ENCODE results near the gene CXorf58.

CXorf58 gene

DNA sequence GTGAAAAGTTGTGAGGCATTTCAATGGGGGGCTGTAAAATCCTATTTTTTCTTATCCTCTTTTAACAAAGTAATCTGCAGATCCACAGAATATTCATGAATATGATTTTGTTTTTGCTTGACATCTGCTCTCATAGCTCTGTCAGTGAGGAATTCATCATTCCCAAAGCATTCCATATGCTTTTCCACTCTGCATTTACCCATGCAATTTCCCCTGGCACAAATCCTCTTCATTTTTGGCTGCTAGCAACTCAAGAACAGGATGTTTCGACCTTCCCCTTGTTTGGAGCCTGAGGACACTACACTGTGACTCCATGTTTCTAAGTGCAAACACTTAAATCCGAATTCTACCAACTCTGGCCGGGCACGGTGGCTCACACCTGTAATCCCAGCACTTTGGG, 70.7 kb downstream of the CXorf58 start:
- no peak for DNase-seq (ENCODE audit: low read depth in 1 of 2, low spot score in 1 of 2)
- TF ChIP-seq, protein P1, sequence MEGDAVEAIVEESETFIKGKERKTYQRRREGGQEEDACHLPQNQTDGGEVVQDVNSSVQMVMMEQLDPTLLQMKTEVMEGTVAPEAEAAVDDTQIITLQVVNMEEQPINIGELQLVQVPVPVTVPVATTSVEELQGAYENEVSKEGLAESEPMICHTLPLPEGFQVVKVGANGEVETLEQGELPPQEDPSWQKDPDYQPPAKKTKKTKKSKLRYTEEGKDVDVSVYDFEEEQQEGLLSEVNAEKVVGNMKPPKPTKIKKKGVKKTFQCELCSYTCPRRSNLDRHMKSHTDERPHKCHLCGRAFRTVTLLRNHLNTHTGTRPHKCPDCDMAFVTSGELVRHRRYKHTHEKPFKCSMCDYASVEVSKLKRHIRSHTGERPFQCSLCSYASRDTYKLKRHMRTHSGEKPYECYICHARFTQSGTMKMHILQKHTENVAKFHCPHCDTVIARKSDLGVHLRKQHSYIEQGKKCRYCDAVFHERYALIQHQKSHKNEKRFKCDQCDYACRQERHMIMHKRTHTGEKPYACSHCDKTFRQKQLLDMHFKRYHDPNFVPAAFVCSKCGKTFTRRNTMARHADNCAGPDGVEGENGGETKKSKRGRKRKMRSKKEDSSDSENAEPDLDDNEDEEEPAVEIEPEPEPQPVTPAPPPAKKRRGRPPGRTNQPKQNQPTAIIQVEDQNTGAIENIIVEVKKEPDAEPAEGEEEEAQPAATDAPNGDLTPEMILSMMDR (IDR thresholded peaks at IDR 0.05; ENCODE audit: insufficient read depth, low read length) = no peak
- TF ChIP-seq, protein P2, sequence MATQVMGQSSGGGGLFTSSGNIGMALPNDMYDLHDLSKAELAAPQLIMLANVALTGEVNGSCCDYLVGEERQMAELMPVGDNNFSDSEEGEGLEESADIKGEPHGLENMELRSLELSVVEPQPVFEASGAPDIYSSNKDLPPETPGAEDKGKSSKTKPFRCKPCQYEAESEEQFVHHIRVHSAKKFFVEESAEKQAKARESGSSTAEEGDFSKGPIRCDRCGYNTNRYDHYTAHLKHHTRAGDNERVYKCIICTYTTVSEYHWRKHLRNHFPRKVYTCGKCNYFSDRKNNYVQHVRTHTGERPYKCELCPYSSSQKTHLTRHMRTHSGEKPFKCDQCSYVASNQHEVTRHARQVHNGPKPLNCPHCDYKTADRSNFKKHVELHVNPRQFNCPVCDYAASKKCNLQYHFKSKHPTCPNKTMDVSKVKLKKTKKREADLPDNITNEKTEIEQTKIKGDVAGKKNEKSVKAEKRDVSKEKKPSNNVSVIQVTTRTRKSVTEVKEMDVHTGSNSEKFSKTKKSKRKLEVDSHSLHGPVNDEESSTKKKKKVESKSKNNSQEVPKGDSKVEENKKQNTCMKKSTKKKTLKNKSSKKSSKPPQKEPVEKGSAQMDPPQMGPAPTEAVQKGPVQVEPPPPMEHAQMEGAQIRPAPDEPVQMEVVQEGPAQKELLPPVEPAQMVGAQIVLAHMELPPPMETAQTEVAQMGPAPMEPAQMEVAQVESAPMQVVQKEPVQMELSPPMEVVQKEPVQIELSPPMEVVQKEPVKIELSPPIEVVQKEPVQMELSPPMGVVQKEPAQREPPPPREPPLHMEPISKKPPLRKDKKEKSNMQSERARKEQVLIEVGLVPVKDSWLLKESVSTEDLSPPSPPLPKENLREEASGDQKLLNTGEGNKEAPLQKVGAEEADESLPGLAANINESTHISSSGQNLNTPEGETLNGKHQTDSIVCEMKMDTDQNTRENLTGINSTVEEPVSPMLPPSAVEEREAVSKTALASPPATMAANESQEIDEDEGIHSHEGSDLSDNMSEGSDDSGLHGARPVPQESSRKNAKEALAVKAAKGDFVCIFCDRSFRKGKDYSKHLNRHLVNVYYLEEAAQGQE (IDR thresholded peaks at IDR 0.05; ENCODE audit: insufficient replicate concordance, low read depth) = no peak
- Histone ChIP-seq H3K27me3 (ENCODE audit: insufficient read depth, poor library complexity, severe bottlenecking) (no peaks in the 10 kb centered on the region), H3K4me3 (replicated peaks; ENCODE audit: insufficient read depth, low read length) (no peak overlapping the region), H3K27ac (replicated peaks) (no peak overlapping the region)

DNA sequence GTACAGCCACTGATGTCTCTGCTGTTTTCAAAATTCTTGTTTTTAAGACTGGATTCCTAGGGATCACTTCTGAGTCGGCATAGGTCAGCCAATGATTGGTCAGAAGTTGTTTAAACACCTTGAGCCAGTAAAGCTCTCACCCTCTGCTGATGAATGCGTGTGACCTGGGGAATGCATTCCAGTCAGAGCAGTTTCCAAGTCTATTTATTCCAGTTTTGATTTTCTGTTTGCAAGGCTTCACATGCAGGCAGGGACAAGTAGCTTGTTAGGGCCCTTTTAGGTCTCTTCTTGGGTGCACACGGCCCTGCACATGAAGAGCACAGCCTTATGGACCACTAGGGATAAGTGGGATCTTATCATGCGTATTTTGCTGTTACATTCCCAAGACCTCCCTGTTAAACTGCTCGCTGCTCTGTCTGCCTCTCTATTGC, 72.2 kb downstream of the CXorf58 start:
- no peak for TF ChIP-seq POLR2AphosphoS5 (IDR thresholded peaks at IDR 0.05; ENCODE audit: low read depth)
- TF ChIP-seq SPI1 (IDR thresholded peaks at IDR 0.05; ENCODE audit: borderline replicate concordance, low read depth) = no peak
- TF ChIP-seq GABPA (IDR thresholded peaks at IDR 0.05; ENCODE audit: low read depth) = no peak
- TF ChIP-seq, protein P2 (IDR thresholded peaks at IDR 0.05; ENCODE audit: insufficient replicate concordance, low read depth) = no peak
- TF ChIP-seq, protein P1 (IDR thresholded peaks at IDR 0.05; ENCODE audit: insufficient read depth, low read length) = no peak
- H3K27ac ChIP-seq (replicated peaks) = no peak overlapping the region
- no peak for DNase-seq (ENCODE audit: low read depth in 1 of 2, low spot score in 1 of 2)
- H3K4me3 ChIP-seq (replicated peaks; ENCODE audit: insufficient read depth, low read length) = no peak overlapping the region
- no peaks in the 10 kb centered on the region for H3K27me3 ChIP-seq (ENCODE audit: insufficient read depth, poor library complexity, severe bottlenecking)

DNA sequence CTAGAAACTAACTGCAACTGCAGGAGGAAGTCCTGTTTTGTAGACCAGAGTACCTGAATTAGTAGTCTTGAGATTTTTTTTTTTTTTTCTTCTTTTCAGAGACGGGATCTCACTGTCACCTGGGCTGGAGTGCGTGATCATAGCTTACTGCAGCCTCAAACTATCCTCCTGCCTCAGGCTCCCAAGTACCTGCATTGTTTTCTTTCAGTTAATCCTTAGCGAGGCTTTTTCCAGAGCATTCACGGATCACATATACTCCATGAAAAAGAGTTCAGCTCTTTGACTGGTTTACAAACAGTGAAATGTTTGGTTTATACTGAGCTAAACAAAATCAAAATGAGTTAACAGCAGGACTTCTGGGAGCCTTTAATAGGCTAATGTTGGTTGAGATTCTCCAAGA, 73.4 kb downstream of the CXorf58 start:
- Histone ChIP-seq H3K27ac (replicated peaks) (no peak overlapping the region), H3K27me3 (ENCODE audit: insufficient read depth, poor library complexity, severe bottlenecking) (no peaks in the 10 kb centered on the region), H3K4me3 (replicated peaks; ENCODE audit: insufficient read depth, low read length) (no peak overlapping the region)
- TF ChIP-seq SPI1 (IDR thresholded peaks at IDR 0.05; ENCODE audit: borderline replicate concordance, low read depth) (no peak), GABPA (IDR thresholded peaks at IDR 0.05; ENCODE audit: low read depth) (no peak), POLR2AphosphoS5 (IDR thresholded peaks at IDR 0.05; ENCODE audit: low read depth) (no peak)
- TF ChIP-seq, protein P1 (IDR thresholded peaks at IDR 0.05; ENCODE audit: insufficient read depth, low read length) = no peak
- TF ChIP-seq, protein P2 (IDR thresholded peaks at IDR 0.05; ENCODE audit: insufficient replicate concordance, low read depth) = no peak
- no peak for DNase-seq (ENCODE audit: low read depth in 1 of 2, low spot score in 1 of 2)
